GM10266 (cell line): ENCODE data around the gene ZNF541.

Experiments used
- DNase-seq: peaks from one replicate; pipeline ENCODE4 v3.0.0; 2012; ENCODE audit errors: extremely low spot score
- CTCF ChIP-seq: IDR thresholded peaks from 2 replicates; pipeline ENCODE4 v1.5.1; 2012; ENCODE audit warnings: mild to moderate bottlenecking, low read depth; ENCODE audit not compliant: control insufficient read depth, insufficient read depth; ENCODE audit errors: missing control alignments

Gene ZNF541

GRCh38 chr19:47529018-47529742 is 43.8 kb downstream of the ZNF541 start:
- TF ChIP-seq CTCF = no peak
- no peak for DNase-seq

DNA sequence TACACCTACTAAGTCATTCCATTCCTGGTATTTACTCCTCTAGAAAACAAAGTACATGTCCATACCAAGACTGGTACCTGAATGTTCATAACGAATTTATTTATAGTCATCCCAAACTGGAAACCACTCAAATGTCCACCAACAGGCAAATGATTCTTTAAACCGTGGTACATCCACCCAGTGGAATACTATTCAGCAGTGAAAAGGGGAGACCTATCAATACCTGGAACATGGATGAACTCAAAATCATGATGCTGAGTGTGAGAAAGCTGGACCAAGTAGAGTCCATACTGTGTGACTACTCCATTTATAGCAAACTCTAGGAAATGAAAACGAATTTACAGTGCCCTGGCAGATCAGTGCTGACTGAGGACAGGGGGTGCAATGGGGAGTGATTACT is 46.1 kb downstream of the ZNF541 start:
- DNase-seq = no peak
- no peak for TF ChIP-seq CTCF

DNA sequence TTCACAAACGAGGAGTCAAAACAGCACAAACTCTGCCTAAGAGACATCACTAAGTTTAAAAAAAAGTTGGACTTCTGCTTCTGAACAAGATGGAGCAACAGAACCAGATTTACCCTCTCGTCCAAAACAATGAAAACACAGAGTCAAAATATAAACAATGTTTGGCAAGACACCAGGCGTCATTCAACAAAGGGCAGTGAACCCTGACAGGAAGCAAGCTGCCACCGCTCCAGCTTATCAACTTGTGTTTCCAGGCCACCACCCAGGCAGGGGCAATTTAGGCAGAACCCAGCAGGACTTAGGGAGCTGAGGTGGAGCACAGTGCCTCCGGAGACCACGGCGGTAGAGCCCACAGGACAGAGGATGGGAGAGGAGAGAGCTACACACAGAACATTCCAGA is 49.5 kb downstream of the ZNF541 start:
- TF ChIP-seq CTCF = no peak
- no peak for DNase-seq
